Stimulated activated CD8-positive, alpha-beta memory T cell treated with anti-CD3 and anti-CD28 coated beads, Interleukin-7, amount 100 ng/mL, for 1 hour (primary cell): ENCODE data around the gene ZNF341.

Source experiments
- DNase-seq, 2 donors: peaks; one replicate each; pipeline ENCODE4 v3.0.0-alpha.2; 2020; ENCODE audit warnings: low read depth in 2 of 2

The ZNF341 gene

DNA sequence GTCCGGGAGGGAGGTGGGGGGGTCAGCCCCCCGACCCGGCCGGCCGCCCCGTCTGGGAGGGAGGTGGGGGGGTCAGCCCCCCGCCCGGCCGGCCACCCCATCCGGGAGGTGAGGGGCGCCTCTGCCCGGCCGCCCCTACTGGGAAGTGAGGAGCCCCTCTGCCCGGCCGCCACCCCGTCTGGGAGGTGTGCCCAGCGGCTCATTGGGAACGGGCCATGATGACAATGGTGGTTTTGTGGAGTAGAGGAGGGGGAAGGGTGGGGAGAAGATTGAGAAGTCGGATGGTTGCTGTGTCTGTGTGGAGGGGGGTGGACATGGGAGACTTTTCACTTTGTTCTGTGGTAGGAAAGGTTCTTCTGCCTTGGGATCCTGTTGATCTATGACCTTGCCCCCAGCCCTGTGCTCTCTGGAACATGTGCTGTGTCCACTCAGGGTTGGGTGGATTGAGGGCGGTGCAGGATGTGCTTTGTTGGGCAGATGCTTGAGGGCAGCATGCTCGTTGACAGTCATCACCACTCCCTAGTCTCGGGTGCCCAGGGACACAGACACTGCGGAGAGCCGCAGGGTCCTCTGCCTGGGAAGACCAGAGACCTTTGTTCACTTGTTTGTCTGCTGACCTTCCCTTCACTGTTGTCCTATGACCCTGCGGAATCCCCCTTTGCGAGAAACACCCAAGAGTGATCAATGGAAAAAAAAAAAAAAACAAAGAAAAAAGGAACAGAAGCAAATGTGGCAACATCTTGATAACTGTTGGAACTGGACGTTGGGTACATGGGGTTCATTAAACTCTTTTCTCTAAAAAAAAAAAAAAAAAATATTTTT lies 30.0 kb upstream of the ZNF341 start:
- no peak for DNase-seq

DNA sequence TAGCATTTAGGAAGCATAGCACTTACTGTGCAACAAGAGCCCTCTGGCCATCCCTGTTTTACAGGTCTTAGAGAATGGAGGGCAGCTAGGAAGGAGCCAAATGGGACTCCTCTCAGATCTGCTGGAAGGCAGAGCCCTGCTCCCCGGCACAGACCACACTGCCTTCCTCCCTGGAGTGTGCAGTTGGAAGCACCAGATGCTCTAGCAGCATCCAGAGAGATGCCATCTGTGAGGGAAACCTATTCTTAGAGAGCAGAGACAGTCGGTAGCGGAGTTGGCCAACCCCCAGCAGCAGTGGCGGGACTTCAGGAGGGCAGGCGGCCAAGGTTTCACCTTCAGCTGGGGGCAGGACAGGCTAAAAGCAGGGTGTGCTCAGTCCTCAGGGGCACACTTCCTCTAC lies 28.9 kb upstream of the ZNF341 start:
- no peak for DNase-seq

DNA sequence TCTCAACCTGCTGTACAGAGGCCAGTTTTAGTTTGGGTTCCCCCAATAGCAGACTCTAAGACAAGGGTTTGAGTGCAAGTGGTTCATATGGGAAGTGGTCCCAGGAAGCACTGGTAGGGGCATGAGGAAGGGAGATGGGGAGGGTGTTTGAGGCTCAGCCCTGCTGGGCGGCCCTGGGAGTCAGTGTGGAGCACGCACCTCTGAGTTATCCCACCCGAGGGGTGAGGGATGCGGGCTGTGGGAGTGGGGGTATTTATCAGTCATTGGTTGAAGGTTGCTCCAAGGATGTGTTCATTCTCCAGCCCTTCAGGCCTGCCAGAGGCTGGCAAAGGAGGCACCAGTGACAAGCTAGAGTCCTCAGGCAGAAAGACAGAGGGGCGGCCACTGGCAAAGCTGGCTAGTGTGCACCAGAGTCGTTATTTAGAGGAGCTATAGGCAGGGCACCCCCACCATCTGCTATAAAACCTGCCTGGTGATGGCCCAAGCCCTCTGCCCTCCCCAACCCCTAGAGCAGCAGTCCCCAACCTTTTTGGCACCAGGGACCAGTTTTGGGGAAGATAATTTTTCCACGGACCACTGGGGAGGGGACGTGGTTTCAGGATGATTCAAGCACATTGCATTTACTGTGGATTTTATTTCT lies 28.2 kb upstream of the ZNF341 start:
- DNase-seq: no peak

DNA sequence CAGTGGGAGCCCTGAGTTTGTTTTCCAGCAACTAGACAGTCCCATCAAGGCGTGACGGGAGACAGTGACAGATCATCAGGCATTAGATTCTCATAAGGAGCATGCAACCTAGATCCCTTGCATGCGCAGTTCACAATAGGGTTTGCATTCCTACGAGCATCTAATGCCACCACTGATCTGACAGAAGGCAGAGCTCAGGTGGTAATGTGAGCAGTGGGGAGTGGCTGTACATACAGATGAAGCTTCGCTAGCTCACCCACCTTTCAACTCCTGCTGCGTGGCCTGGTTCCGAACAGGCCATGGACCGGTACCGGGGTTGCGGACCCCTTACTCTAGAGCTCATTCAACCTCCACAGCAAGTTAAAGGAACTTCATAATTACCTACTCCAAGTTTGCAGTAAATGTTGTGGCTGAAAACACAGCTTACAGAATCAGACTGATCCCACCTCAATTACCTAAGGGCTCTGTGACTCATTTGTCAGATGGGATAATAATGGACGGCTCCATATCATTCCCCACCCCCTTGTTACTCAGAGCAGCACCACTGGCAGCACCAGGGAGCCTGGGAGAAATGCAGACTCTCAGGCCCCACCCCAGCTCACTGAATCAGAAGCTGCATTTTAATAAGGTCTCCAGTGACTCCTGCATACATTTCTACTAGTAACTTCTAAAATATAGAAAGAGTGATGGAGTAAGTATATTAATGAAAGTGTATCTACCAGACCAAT lies 27.4 kb upstream of the ZNF341 start:
- DNase-seq: no peak

DNA sequence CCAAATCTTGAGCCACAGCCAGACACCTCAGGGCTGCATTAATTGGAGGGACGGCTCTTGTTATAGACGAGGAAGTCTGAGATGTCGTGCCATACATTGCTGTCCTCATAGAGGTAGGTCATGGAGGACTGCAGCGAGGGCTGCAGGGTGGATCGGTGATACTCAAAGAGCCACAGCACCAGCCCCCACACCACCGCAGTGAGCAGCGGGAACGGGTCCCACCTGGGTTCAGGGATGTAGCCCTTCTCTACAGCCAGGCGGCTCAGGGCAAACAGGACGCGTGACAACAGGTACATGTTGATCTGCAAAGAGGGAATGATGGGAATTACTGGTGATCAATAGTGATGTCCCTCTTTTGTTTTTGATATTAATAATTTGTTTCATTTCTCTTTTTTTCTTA lies 24.1 kb upstream of the ZNF341 start:
- DNase-seq: no peak

DNA sequence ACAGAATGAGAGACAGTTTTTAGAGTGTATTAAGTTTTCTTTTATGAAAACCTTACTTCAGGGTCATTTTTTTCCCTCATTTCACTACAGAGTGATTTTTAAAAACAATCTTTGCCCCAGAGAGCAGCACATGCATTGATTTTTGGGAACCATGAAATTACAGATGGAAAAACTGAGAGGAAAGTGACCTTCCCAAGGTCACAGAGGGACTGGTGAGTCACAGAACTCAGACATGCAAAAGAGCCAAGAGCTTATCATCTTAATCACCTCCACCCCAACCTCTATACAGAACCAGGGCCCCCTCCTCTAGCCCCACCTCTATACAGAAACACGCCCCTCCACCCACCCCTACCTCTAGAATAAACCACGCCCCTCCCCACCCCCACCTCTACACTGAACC lies 22.4 kb upstream of the ZNF341 start:
- DNase-seq: no peak

DNA sequence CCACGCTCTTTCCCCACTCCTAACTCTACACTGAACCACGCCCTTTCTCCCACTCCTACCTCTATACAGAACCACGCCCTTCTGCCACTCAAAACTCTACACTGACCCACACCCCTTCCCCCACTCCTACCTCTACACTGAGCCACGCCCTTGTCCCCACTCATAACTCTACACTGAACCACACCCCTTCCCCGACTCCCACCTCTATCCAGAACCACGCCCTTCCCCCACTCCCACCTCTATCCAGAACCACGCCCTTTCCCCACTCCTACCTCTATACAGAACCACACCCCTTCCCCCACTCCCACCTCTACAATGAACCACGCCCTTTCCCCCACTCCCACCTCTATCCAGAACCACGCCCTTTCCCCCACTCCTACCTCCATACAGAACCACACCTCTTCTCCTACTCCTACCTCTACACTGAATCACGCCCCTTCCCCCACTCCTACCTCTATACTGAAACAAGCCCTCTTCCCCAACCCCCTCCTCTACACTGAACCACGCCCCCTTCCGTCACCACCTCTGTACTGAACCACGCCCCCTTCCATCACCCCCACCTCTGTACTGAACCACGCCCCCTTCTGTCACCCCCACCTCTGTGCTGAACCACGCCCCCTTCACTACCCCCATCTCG lies 21.8 kb upstream of the ZNF341 start:
- no peak for DNase-seq

DNA sequence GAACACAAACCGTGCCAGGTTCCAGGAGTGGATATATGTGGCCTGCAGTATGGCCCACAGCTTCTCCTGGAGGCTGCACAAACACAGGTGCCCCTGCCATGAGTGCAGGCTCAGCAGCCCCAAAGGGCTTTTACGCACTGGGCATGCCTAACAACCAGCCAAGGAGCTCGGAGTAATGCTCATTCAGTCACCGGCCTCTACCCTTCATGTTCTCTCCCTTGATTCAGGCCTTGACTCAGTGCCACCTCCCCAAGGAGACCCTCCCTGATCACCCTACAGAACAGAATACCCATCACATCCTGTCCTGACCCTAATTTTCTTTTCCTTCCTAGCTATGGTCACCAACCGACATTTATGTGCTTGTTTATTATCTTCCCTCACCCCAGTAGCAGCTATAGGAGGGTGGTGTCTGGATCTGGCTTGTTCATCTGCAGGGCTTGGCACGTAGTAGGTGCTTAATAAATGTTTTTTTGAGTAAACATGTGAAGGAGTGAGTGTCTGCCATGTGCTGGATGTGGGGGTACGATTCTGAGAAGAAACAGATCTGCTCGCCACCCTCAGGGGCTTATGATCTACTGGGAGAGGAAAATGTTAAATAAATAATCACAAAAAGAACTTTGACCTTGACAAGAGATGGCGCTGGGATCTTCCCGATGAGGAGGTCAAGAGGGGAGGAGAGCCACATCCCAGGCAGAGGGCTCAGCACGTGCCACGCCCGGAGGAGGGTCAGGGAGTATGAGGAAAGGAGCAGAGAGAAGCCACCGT lies 20.9 kb upstream of the ZNF341 start:
- DNase-seq: no peak

DNA sequence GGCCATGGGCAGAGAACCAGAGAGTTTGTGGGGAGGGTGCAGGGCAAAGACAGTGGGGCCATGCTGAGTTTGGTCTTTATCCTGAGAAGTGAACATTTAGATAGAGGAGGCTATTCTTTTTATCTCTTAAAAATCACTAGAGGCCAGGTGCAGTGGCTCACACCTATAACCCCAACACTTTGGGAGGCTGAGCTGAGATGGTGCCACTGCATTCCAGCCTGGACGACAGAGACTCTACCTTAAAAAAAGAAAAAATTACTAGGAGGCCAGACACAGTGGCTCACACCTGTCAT lies 20.4 kb upstream of the ZNF341 start:
- no peak for DNase-seq

DNA sequence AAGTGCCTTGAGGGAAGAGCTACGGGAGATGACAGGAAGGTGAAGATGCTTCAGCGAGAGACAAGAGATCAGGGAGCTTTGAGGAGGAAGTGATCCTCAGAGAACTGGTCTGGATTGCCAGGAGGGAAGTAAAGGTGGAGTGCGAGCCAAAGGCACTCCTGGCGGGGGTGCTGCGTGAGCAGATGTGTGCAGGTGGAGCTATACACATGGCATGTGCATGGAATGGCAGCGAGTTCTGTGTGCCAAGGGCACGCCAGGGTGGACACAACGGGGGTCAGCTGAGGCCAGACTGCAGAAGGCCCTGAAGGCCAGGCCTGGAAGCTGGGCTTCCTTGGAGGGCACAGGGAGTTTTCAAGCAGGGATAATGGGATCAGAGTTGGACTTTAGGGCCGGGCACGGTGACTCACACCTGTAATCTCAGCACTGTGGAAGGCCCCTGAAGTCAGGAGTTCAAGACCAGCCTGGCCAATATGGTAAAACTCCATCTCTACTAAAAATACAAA lies 17.9 kb upstream of the ZNF341 start:
- DNase-seq: no peak

DNA sequence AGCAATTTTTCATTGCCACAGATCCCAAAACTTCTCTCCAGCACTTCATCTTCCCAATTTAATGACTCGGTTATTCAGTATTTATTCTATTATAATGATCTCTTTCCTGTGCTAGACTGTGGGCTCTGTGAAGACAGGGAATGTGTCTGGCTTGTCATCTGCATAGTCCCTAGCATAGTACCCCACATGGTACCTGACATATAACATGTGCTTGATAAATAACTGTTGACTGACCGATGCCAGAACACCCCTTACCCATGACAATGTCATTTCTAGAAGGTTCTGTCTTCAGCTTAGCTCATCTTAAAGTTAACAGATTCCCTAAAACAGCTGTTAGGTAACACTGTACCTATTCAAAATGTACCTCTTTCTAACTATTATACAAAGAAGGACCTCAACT lies 15.3 kb upstream of the ZNF341 start:
- no peak for DNase-seq

DNA sequence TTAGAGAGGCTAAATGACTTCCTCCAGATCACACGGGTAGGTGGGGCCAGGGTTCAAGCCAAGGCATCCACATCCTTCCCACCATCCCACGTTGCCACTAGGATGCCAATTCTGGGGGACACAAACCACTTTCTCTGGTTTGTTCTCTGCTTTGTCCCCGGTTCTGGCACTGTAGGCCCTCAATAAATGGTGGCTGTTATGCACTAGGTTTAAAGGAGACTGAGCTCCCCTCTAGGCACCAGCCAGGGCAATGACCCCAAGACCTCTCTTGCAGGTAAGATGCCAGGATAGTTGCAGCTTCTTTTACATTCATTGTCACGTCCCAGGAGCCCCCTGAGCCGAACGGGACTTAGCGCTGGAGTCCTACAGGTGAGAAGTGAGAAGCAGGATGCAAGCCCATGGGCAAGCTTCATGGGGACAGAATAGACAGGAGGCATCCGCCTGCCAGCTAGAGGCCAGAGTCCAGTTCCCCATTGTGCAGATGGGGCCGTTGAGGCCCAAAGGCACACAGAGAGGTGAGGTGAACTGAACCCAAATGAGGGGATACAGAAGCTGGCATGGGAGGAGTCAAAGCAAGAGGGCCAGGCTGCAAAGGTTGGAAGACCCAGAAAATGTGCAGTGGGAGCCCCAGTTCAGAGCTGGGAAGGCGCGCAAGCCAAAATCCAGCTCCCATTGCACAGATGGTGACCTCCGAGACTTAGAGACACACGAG lies 12.4 kb upstream of the ZNF341 start:
- DNase-seq: no peak

DNA sequence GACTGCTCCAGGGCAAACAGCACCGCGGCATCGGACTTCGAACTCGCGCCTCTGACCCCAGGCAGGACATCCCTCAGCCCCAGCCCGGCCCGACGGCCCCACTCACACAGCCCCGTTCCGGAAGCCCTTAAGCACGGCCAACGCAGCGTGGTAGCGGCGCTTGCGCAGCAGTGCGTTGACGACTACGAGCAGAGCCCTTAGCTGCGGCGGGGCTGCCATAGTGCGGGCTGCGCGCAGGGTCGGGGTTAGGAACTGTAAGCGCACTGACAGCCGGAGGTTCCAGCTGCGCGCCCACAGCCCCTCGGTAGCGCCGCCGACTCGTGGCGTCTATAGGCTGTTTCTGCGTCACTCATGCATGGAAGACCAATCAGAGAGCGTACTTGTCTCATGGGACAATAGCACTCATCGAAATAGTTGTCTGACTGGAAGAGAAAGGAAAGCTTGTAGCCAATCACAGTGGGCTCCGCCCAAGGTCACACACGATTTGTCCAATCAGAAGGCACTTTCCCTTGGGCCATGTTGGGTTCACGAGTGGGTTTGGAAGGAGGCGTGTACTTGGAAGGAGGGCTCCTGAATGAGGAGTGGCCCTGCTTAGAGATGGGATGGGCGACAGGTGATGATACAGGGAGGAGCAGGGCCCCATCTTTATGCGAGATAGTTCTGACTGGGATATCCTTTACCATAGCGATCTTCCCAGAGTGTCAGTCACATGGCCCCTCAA lies 11.6 kb upstream of the ZNF341 start, which contains the start of gene PXMP4:
TSS of gene PXMP4 (minus strand) at position 322 of the 721 bp plus-strand sequence. CDS start at position 219, 103 bp downstream.
- DNase-seq: peak; percentile 66 to 68

DNA sequence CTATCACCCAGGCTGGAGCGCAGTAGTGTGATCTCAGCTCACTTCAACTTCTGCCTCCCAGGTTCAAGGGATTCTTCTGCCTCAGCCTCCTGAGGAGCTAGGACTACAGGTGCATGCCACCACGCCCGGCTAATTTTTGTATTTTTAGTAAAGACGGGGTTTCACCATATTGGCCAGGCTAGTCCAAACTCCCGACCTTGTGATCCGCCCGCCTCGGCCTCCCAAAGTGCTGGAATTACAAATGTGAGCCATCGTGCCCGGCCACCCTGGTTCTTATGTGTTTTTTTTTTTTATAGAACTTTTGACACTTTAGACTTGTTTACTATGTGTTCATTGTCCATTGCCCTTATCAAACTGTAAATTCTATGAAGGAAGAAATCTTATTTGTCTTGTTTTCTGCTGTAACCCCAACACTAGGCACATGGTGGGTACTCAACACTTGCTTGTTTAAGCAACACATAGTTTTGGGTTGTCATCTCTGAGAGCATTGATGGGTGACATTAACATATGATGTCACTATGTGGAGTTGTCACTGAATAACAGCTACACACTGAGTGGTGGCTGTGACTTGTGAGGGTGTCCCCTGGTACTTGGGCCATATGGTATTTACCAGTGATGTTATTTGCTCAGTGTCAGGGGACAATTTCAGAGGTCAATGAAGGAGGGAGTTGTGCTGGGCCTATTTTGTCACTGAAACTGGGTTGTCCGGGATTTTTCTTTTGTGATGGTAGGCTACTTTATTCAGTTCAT lies 10.2 kb upstream of the ZNF341 start:
- DNase-seq: no peak

DNA sequence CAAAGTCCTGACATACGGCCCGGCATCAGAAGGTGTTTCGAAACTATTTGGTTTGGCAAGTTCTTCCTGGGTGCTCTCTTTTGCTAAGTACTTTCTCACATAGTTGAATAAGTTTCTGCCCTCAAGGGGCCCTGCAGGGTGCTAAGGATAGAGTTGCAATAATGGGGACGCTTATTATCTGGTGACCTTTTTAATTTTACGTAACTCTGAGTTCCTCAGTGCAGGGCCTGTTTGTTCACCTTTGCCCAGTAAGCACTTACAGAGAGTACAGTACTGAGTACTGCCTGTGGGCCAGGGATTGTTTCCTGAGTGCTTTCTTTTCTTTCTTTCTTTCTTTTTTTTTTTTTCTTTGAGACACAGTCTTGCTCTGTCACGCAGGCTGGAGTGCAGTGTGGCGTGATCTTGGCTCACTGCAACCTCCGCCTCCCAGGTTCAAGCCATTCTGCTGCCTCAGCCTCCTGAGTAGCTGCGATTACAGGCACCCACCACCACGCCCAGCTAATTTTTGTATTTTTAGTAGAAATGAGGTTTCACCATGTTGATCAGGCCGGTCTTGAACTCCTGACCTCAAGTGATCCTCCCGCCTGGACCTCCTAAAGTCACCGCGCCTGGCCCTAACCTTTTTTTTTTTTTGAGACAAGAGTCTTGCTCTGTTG lies 7.2 kb upstream of the ZNF341 start:
- no peak for DNase-seq

DNA sequence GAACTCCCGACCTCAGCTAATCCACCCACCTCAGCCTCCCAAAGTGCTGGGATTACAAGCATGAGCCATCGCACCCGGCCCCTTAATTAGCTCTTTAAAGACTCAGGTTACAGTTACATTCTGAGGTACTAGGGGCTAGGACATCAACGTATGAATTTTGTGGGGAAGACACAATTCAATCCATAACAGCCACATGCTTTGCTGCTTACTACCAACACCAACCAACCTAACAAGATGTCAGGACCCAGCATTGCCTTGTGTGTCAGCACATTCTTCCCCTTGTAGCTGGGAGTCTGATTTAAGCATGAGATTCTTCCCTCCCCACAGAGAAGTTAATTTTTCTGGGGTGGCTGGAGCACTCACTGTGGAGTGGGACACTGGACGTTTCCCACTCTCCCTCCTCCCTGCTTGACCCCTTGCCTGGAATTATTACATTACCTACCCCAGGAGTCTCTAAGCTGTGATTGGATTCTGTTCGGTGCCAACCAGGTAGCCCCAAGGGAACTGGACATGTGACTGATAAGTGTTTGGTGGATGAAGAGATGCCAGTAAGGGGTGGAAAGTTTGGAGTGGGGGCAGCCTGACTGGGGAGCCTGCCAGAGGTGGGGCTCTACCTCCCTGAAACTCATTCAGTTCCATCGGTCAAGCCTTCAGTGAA lies 6.1 kb upstream of the ZNF341 start:
- DNase-seq: no peak

DNA sequence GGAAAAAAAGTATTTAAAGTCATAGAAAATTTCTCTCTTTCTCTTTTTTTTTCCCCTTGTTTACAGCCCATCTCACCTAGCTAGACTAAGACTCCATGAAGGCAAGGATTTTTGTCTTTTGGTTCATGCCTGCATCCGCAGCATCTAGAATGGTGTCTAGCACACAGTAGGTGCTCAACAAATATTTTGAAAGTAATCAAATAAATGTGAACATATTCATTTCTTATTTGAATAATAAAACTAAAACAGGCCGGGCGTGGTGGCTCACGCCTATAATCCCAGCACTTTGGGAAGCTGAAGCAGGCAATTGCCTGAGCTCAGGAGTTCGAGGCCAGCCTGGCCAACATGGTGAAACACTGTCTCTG lies 4.7 kb upstream of the ZNF341 start:
- DNase-seq: no peak

DNA sequence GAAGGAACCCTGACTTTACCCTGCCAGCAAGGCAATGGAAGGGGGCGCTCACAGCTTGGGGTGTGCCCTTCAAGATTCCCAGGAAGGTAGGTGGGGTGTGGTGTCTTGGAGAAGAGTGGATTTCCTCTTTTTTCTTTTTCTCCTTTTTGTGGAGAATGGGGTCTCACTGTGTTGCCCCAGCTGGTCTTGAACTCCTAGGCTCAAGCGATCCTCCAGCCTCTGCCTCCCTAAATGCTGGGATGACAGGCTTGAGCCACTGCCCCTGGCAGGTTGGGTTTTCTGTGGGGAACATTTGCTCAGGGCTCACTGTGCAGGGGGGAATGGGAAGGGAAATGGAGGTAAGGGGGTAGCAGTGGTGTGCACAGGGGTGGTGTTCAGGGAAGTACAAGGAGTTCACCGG lies 4.0 kb upstream of the ZNF341 start:
- DNase-seq: no peak
